ENCODE measurements around the gene PRKD1.

PRKD1 gene

DNA sequence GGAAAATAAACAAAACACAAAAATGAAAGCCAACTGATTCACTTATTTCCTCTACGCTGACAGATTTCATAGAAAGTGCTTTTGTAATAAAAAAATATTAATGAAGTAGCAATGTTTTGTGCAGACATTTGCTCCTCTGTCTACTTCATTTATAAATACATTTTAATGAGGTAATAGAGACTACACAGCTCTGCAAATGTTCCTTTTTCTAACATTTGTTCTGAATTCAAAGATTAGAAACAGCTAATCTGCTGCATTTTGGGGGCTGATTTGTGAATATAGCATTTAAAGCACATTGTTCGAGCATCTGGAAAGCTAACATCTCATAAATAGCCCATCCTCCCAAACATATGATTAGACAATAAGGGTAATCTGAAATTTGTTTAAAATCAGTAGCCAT is 97.8 kb downstream of the PRKD1 start:
- DNase-seq: no peak

GRCh38 chr14:29823816-29824215 is 103.8 kb downstream of the PRKD1 start:
- no peak for DNase-seq

GRCh38 chr14:29822430-29822709 is 105.3 kb downstream of the PRKD1 start:
- no peak for DNase-seq

GRCh38 chr14:29821661-29822429 is 105.8 kb downstream of the PRKD1 start:
- no peak for DNase-seq

DNA sequence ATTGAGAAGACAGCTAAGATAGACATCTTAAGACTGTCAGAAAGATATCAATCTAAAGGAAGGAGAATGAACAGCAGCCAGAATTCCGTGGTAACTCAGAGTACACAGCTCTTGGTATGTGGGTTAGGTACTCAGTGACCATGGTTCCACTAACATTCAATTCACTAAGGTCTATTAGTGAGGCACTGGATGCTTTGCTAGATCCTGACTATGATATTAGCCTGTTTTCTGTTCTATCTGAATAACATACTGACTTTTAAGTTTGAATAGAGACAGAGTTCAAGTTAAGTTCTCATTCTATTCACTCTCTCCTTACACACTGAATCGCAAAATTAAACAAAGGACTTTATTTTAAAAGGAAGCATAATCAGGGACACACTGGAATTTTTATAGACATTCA is 106.4 kb downstream of the PRKD1 start:
- no peak for DNase-seq

- DNase-seq: no peak
Observed at GRCh38 chr14:29820785-29821184, 106.9 kb downstream of the PRKD1 start.

- DNase-seq: no peak
Observed at GRCh38 chr14:29817767-29818405, 109.8 kb downstream of the PRKD1 start.

GRCh38 chr14:29815016-29815674 is 112.5 kb downstream of the PRKD1 start:
- no peak for DNase-seq

DNA sequence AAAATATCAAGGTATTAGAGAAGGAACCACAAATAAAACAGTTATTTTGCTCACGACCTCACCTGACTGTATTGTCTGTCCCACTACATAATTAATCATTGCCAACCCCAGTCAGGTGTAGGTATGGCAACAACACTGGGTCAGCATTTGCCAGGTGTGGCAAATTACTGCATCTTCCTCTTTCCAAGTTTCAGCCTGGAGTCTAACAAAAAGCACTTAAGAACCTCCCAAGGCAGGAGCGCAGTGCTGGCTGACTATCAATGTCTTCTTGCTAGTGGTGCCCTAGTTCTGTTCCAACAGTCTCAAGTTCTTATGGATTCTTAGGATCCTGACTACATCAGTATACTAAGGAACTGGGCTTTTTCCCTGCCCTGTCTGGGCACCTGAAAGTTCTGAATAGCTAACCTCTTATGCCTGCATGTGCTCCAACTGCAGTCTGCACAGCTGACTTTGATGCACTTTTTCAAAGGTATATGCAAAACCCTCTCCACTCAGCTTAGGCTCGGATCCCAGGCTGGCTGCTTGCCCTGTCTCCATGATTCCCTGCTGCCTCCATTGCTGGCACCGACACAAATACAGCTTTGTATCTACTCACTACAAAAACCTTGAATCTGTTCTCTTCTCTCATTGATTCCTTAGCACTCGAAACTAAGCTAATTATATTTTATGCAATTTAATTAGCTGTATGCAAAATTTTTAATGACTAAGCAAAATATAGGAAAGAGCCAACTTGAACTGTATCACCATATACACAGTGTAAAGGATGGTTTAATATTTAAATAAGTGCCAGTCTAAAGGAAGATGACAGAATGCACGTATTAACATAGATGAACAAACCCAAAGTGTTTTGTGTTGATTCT is 113.3 kb downstream of the PRKD1 start:
- no peak for DNase-seq

GRCh38 chr14:29810682-29811081 is 117.0 kb downstream of the PRKD1 start:
- DNase-seq: no peak

DNA sequence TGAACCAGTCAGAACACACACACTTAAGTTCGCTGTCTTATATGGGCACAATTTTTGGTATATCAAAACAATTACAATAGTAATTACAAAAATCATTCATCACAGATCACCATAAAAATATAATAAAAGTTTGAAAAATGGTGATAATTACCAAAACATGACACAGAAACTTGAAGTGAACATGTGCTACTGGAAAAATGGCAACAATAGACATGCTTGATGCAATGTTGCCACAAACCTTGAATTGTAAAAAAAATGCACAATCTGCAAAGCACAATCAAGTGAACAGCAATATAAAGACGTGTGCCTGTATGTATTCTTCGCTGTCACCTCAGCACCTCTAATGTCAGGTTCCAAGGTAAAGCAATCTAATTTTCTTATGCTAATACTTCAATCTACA is 117.6 kb downstream of the PRKD1 start:
- DNase-seq: no peak

DNA sequence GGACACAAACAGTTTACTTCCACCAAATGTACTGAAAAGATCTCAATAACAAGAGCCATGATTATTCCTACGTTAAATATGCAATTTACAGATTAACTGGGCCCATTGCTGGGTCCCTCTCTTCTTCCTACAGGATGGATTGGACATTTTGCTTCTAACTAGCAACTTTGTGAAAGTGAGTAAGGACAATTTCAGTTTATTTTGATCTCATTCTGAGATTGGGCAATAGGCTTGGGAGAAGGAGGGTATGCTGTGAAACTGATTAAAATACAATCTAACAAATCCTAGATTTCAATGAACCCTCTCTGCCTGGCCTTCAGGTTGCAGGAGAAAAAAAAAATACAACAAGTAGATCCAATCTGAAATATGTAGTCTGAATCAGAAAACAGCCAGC is 121.5 kb downstream of the PRKD1 start:
- no peak for DNase-seq

DNA sequence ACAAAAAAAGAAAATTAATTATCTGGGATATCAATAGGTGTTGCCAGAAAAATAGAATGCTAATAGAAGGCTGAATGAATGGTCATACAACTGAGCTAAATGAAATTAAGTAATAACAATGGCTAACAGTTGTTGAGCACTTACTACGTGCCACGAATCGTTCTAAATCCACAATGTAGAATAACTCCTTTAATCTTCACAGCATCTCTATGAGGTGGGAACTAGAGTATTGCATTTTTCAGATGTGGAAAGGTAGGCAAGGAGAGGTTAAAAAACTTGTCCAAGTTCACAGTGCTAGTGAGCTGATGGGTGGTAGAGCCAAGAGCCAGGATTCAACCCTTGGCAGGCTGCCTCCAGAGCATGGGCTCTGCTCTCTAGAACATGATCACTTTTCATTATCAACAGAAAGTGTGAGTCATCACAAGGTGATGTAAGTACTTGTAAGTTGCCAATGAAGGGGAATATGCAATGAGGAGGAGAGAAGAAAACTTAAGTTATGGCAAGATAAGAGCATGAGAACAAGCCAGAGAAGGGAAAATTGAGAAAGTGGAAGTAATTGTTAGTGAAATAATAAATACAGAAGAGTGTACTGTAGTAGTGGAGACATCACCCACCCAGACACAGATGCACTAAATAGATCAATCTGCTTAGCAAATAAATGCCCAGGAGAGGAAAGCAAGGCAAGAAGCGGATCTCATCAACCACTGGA is 122.1 kb downstream of the PRKD1 start:
- no peak for DNase-seq

GRCh38 chr14:29804481-29805266 is 123.0 kb downstream of the PRKD1 start:
- DNase-seq: no peak

DNA sequence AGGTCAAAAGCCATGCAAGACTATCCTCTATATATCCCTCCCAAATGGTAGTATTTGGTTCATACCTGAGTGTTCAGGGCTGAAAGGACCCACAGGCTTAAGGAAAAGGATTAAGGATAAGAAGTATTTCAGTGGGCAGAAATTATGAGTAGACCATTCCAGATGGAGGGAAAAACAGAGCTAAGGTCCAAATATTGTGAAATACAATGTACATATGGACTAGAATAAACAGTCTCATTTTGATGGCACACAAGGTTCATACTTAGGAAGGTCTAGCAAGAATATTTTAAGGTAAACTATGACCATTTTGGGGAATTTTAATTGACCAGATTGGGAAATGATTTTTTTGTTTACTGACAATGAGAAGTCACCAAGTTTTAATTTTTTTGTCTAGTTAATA is 124.6 kb downstream of the PRKD1 start:
- DNase-seq: no peak

DNA sequence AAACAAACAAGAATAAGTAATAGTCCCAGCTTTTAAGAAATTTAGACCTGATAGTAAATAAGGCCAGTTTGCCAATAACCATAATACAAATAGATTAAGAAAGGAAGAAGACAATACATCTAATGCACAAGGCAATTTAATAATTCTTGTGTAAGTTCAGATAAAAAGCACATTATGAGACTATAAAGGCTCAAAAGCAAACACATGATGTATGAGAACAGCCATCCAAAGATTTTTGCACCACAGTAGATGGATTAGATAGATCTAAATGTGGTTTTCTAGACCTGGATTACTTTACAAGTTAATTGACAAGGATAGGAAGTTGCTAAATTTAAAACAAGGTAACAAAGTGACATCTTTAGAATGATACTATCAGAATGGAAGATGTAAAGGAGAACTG is 125.4 kb downstream of the PRKD1 start:
- DNase-seq: no peak

GRCh38 chr14:29800961-29801360 is 126.7 kb downstream of the PRKD1 start:
- DNase-seq: no peak

- DNase-seq: no peak
Observed at GRCh38 chr14:29799464-29800095, 128.1 kb downstream of the PRKD1 start.

- DNase-seq: no peak
Observed at GRCh38 chr14:29798811-29799210, 128.8 kb downstream of the PRKD1 start.

GRCh38 chr14:29798108-29798663 is 129.5 kb downstream of the PRKD1 start:
- DNase-seq: no peak

GRCh38 chr14:29796853-29797252 is 130.8 kb downstream of the PRKD1 start:
- DNase-seq: no peak

Data from Kasumi-1 (cell line).